ENCODE results near the gene CHRNA1.

Gene CHRNA1

DNA sequence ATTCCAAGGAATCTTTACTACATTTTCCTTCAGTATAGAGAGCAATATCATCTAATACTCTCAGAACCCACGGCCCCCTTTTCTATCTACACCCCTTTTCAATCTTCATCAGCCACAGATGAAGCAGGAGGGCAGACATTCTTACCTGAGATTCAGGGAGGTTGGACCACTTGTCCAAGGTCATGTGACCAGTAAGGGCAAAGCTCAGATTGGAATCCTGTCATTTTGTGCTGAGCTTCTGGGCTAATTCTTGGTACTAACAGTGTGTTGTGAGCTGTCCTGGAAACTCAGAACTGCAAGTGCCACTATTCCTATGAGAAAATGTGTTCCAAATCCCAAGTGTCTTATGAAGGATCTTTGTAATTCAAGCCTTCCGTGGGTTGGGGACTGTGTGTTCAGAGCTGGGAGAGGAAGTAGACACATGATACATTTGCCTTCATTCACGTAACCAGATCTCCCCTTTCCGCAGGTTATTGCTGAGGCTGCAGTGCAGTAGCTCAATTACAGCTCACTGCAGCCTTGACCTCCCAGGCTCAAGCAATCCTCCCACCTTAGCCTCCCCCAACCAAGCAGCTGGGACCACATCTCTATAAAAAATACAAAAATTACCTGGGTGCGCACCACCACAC lies 3.3 kb downstream of the CHRNA1 start:
- no peak for DNase-seq (ENCODE audit: low spot score)

- DNase-seq (ENCODE audit: low spot score): no peak
These were observed 4.7 kb downstream of the CHRNA1 start for GRCh38 chr2:174759381-174760065.

DNA sequence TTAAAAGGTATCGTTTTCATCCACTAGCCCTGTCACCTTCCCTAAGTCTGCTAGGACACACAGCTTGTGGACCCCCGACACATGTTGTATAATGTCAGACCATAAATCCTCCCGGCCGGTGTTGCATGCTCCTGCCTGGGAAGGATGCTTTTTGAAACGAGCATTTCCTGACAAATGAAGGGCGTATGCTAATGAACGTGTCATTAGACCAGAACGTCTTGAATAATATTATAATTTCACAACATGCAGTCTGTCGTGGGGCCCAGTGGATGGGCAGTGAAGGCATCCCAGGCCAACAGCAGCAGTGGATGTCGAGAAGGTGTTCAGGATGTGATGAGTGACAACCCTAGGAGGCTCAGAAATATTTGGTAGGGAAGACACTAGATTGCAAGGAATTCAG lies 7.5 kb downstream of the CHRNA1 start:
- DNase-seq (ENCODE audit: low spot score): no peak

- no peak for DNase-seq (ENCODE audit: low spot score)
These were observed 11.1 kb downstream of the CHRNA1 start for GRCh38 chr2:174753038-174753633.

GRCh38 chr2:174752403-174753037 lies 11.8 kb downstream of the CHRNA1 start:
- no peak for DNase-seq (ENCODE audit: low spot score)

DNA sequence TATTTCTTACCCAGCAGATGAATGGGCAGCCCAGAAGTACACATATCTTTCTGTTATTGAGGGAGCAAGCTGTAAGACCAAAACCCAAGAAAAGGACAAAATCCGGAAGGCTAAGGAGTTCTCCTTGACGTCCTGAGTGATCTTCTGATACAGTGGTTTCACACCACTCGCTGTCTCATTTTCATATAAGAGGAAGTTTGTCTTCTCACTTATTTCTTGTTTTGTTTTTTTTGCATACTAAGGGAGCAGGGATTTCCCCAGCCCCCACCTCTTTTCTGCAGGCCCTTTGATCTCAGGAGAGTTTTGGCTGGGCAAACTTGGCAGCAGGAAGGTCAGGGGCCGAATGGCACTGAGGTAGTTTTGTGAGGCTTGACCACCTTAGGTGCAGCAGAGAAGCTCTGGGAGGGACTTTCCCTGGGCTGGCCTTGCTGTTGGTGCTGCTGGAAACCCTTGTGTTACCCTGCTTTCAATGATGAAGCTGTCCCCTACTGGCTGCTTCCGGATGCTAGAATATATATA lies 13.3 kb downstream of the CHRNA1 start:
- DNase-seq (ENCODE audit: low spot score): no peak

DNA sequence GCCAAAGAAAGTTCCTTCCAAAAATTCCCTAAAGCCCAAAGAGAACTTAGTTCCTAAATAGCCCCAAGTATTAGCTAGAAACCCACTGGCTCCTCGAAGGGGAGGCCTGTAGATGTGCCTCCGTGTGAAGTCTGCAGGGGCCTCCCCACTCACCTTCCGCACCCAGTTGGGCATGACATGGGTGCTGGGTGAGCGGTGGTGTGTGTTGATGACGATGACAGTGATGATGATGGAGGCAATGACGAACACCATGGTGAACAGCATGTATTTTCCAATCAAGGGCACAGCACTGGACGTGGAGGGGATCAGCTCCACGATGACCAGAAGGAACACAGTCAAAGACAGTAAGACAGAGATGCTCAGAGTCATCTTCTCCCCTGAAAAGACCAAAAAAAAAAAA lies 14.5 kb downstream of the CHRNA1 start:
- DNase-seq (ENCODE audit: low spot score): no peak

DNA sequence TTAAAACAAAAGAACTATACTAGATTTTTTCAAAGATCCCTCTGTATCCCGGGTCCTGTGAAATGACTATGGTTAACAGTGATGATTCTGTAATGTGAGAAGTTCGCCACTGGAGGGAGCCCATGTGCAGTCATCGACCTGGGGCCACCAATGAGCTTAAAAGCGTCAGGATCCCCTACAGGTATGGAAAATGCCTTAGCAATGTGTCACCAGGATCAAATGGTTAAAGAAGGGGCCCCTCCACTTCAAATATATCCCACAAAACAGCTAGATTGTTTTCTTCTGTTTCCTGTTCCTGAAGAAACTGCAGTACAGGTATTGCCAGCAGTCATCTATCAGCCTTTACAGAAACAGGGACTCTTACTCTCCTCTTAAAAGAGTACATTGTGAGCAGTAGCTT lies 15.3 kb downstream of the CHRNA1 start:
- DNase-seq (ENCODE audit: low spot score): no peak

GRCh38 chr2:174745142-174745541 lies 19.1 kb downstream of the CHRNA1 start:
- DNase-seq (ENCODE audit: low spot score): no peak

- no peak for DNase-seq (ENCODE audit: low spot score)
These were observed 20.2 kb downstream of the CHRNA1 start for GRCh38 chr2:174744111-174744510.

GRCh38 chr2:174740721-174741120 lies 23.6 kb downstream of the CHRNA1 start:
- no peak for DNase-seq (ENCODE audit: low spot score)

DNA sequence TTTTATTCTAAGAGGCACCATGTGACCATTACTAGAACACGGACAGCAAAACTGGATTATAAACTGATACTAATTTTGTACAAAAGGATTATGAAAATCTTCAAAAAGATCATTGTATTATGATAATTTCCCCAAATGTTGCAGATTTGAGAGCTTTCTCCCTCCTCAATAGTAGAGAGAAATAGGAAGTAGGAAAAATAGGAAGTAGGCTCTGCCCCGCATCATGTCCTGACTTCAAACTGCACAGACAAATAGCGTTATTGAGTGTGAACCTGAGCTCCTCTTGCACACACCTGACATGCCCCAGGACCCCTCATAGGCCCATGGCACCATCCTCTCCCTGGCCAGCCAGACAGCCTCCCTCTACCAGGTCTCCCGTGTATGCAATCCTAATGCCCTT lies 25.4 kb downstream of the CHRNA1 start:
- no peak for DNase-seq (ENCODE audit: low spot score)

DNA sequence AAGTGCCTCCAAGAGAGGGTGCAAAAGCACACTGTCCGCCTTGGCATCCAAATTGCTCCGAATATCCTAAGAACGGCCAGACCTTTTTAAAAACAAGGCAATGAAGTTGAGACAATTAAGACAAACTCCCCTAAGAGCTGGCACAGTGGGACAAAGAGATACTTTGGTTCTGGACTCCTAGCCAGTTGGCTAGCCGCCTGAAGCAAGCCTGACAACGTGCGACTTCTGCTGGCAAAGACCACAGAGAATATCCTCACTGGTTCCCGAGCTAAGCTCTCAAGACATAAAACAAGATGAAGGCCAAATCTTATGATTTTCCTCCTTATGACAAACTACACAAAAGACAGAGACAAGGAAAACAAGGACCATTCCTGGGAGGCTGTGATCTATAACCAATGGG lies 32.7 kb downstream of the CHRNA1 start:
- DNase-seq (ENCODE audit: low spot score): no peak

DNA sequence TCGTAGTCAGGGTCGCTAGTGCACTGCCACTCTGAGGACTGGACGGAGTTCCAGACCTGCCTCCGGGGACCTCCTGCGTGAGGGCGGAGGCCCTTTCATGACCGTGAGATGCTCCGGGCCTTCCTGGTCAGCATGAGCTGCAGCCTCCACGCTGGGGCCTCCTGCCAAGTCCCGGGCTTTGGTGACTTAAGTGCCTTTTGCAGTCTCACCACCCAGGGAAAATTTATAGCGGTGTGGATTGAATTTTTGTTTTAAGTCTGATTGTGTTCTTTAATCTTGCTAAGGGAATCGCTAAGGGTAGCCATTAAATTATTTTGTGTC lies 33.6 kb downstream of the CHRNA1 start:
- no peak for DNase-seq (ENCODE audit: low spot score)

- DNase-seq (ENCODE audit: low spot score): peak; percentile 50
These were observed 34.2 kb downstream of the CHRNA1 start for GRCh38 chr2:174729797-174730697.

- no peak for DNase-seq (ENCODE audit: low spot score)
These were observed 36.2 kb downstream of the CHRNA1 start for GRCh38 chr2:174728096-174728495.

DNA sequence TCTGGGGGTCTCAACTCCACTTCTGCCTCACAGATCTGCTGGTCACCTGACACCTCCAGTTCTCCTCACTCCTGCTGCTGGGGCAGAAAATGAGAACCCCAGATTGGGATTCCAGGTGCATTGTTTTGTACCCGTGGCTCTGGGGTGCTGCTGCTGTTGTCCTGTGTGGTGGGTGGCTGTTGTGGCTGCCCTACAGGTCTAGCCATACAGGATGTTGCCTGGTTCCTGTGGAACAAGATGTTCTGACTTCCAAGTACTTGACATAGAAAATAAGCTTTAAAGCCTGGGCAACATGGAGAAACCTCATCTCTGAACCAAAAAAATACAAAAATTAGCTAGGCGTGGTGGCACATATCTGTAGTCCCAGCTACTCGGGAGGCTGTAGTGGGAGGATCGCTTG lies 38.1 kb downstream of the CHRNA1 start:
- no peak for DNase-seq (ENCODE audit: low spot score)

GRCh38 chr2:174722942-174723592 lies 41.2 kb downstream of the CHRNA1 start:
- DNase-seq (ENCODE audit: low spot score): no peak

DNA sequence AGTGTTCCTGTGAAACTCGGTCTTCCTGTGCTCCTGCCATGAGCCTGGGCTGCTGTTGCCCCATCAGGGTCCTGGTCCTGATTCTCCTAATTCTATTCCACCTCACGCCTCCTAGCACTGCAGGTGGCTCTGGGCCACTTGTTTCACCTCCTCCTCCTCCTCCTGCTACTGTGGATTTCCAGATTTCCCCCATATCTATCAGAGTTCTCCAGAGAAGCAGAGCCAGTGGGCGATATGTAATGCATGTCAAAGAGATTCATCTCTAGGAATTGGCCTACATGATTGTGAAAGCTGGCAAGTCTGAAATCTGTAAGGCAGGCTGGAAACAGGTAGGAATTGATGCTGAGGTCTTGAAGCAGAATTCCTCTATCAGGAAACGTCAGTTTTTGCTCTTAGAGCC lies 45.3 kb downstream of the CHRNA1 start:
- DNase-seq (ENCODE audit: low spot score): no peak

- DNase-seq (ENCODE audit: low spot score): no peak
These were observed 45.7 kb downstream of the CHRNA1 start for GRCh38 chr2:174718591-174718990.

DNA sequence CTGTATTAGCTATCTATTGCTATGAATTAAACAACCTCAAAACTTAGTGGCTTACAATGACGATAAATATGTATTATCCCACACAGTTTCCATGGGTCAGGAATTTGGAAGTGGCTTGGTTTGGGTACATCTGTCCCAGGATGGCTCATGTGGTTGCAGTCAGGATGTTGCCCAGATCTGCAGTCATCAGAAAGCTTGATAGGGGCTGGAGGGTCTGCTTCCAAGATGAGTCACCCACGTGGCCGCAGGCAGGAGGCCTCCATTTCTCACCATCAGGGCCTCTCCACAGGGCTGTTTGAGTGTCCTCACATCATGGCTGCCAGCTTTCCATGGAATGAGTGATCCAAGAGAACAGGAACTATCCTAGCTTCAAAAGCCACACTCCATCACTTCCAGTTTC lies 46.4 kb downstream of the CHRNA1 start:
- DNase-seq (ENCODE audit: low spot score): no peak

DNA sequence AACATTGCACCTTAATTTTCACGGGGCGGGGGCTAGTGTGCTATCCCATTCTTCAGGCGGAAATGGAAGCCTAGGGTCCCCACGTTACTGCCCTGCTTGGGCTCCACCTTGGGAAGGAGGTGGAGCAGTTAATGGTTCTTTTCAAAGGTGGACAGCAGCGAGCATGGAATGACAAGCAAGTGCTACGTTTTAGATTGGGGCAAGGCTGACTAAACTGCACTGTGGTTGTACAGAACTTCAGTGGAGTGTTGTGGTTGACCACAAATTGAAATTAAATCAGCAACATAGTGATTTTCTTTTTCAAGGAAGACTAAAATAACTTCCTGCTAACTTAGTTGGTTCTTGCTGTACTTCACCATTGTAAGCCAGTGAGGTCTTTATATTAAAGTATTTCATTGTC lies 47.0 kb downstream of the CHRNA1 start:
- peak; percentile 46 for DNase-seq (ENCODE audit: low spot score)
